Neuronal stem cell (in vitro differentiated cells): ENCODE data around the gene MAB21L4.
"Not testable (repeated sequence)": the region's sequence is repeated elsewhere in the genome, so short reads cannot be mapped to it uniquely, and the experiment has no call there.

Experiments
- DNase-seq: peaks from one replicate; pipeline ENCODE4 v3.0.0-alpha.2; 2013; ENCODE audit warnings: low spot score
- H2AFZ ChIP-seq: one replicate; pipeline ENCODE4 v1.6.1; 2013; ENCODE audit warnings: mild to moderate bottlenecking, low read length, inconsistent platforms
- H2AK5ac ChIP-seq: 2 replicates; pipeline ENCODE4 v1.6.1; 2013; ENCODE audit warnings: low read depth, mild to moderate bottlenecking, inconsistent platforms, low read length, moderate library complexity, mixed read lengths
- H2BK120ac ChIP-seq: 2 replicates; pipeline ENCODE4 v1.6.1; 2013; ENCODE audit warnings: low read depth, mild to moderate bottlenecking, inconsistent platforms, low read length, moderate library complexity, mixed read lengths
- H2BK12ac ChIP-seq: one replicate; pipeline ENCODE4 v1.6.1; 2013; ENCODE audit warnings: low read length, inconsistent platforms
- H2BK15ac ChIP-seq: 2 replicates; pipeline ENCODE4 v1.6.1; 2013; ENCODE audit warnings: mild to moderate bottlenecking, low read length, inconsistent platforms, mixed read lengths
- H2BK5ac ChIP-seq: one replicate; pipeline ENCODE4 v1.6.1; 2013; ENCODE audit warnings: inconsistent platforms, mild to moderate bottlenecking, low read length, moderate library complexity
- H3K14ac ChIP-seq: one replicate; pipeline ENCODE4 v1.6.1; 2013; ENCODE audit warnings: low read length, inconsistent platforms
- H3K18ac ChIP-seq: 2 replicates; pipeline ENCODE4 v1.6.1; 2013; ENCODE audit warnings: low read length, inconsistent platforms
- H3K23ac ChIP-seq: 2 replicates; pipeline ENCODE4 v1.6.1; 2013; ENCODE audit warnings: low read depth, mild to moderate bottlenecking, mixed read lengths, low read length, inconsistent platforms; ENCODE audit not compliant: poor library complexity
- H3K27ac ChIP-seq: replicated peaks from 3 replicates; pipeline ENCODE4 v1.5.1; 2013; ENCODE audit warnings: low read length, inconsistent platforms
- H3K27me3 ChIP-seq, 3 experiments: 2 replicates each; pipeline ENCODE4 v1.6.1; 2013; ENCODE audit warnings: low read length in 3 of 3, mild to moderate bottlenecking in 2 of 3, inconsistent platforms in 1 of 3, low read depth in 1 of 3, mixed read lengths in 1 of 3, moderate library complexity in 1 of 3; ENCODE audit not compliant: control insufficient read depth in 3 of 3, insufficient read depth in 3 of 3
- H3K36me3 ChIP-seq, 2 donors: replicated peaks in 1 of 2; 2 replicates each; pipeline ENCODE4 v1.6.1; 2013; ENCODE audit warnings: low read length in 2 of 2; ENCODE audit not compliant: control insufficient read depth in 2 of 2, insufficient read depth in 2 of 2
- H3K4ac ChIP-seq: 2 replicates; pipeline ENCODE4 v1.6.1; 2013; ENCODE audit warnings: inconsistent platforms, mild to moderate bottlenecking, low read length, moderate library complexity
- H3K4me1 ChIP-seq, 2 donors: 1 replicate in 1 of 2; 2 replicates in 1 of 2; pipeline ENCODE4 v1.6.1; 2013; ENCODE audit warnings: low read length in 2 of 2, low read depth in 1 of 2; ENCODE audit not compliant: control insufficient read depth in 2 of 2, insufficient read depth in 1 of 2
- H3K4me2 ChIP-seq: one replicate; pipeline ENCODE4 v1.6.1; 2013; ENCODE audit warnings: mild to moderate bottlenecking, low read length, inconsistent platforms; ENCODE audit not compliant: insufficient read depth, poor library complexity, severe bottlenecking
- H3K4me3 ChIP-seq, 2 donors: 2 replicates each; pipeline ENCODE4 v1.5.1; 2013; ENCODE audit warnings: low read length in 2 of 2, mild to moderate bottlenecking in 2 of 2, inconsistent platforms in 1 of 2, moderate library complexity in 1 of 2
- H3K79me1 ChIP-seq: one replicate; pipeline ENCODE4 v1.6.1; 2013; ENCODE audit warnings: low read depth, mild to moderate bottlenecking, inconsistent platforms, low read length, moderate library complexity
- H3K9ac ChIP-seq: one replicate; pipeline ENCODE4 v1.6.1; 2013; ENCODE audit warnings: mild to moderate bottlenecking, low read depth, low read length, inconsistent platforms; ENCODE audit not compliant: poor library complexity
- H3K9me3 ChIP-seq, 2 donors: replicated peaks in 1 of 2; 2 replicates each; pipeline versions ENCODE3 to v1.6.1; 2013; ENCODE audit warnings: low read length in 2 of 2, mild to moderate bottlenecking in 2 of 2, inconsistent platforms in 1 of 2, low read depth in 1 of 2, mixed read lengths in 1 of 2, moderate library complexity in 1 of 2; ENCODE audit not compliant: control insufficient read depth in 2 of 2, insufficient read depth in 1 of 2
- H4K8ac ChIP-seq: one replicate; pipeline ENCODE4 v1.6.1; 2013; ENCODE audit warnings: low read depth, mild to moderate bottlenecking, inconsistent platforms, low read length, moderate library complexity
- H4K91ac ChIP-seq: one replicate; pipeline ENCODE4 v1.6.1; 2013; ENCODE audit warnings: low read length, low read depth, mild to moderate bottlenecking, inconsistent platforms; ENCODE audit not compliant: poor library complexity
- WGBS, 2 donors: extraction: QIAGEN DNeasy Blood & Tissue Kit; methylation state at CpG; one replicate each; pipeline ENCODE4 v1.1.7; 2013; ENCODE audit warnings: missing lambda C conversion rate in 2 of 2, mixed read lengths in 1 of 2; ENCODE audit not compliant: insufficient read length in 2 of 2, insufficient replicate concordance in 1 of 2; ENCODE audit errors: extremely low coverage in 2 of 2; 5-methylcytosine and 5-hydroxymethylcytosine counted together

Gene MAB21L4

GRCh38 chr2:240847817-240848216 lies 48.1 kb downstream of the MAB21L4 start:
- Histone ChIP-seq H4K91ac (no peak overlapping the region), H2AFZ (no peak overlapping the region), H2BK5ac (no peak overlapping the region), H3K36me3 (no peaks in the 10 kb centered on the region), H3K79me1 (no peaks in the 10 kb centered on the region), H2BK120ac (no peak overlapping the region), H3K27me3 (peaks cover 0 to 11% (median 0%) of the 10 kb centered on the region in 3 experiments), H3K4ac (no peak overlapping the region), H3K23ac (no peak overlapping the region), H3K9ac (no peak overlapping the region), H3K14ac (peak overlapping the region; percentile 56), H3K4me2 (no peak overlapping the region), H2BK15ac (no peak overlapping the region), H4K8ac (no peak overlapping the region), H2AK5ac (peak overlapping the region; percentile 61), H3K27ac (no peak overlapping the region), H2BK12ac (no peak overlapping the region), H3K4me1 (peaks cover 0 to 7% of the 10 kb centered on the region in 2 donors), H3K18ac (no peak overlapping the region), H3K4me3 (no peak overlapping the region), H3K9me3 (no peaks in the 10 kb centered on the region)
- no CpG with 5 or more reads among the region's 13 CpGs for WGBS, 2 donors
- no peak for DNase-seq

- H3K27ac ChIP-seq: no peak overlapping the region
- WGBS, 2 donors: no CpG with 5 or more reads among the region's 5 CpGs
Observed at GRCh38 chr2:240846873-240847595, 48.9 kb downstream of the MAB21L4 start.

GRCh38 chr2:240846309-240846708 lies 49.6 kb downstream of the MAB21L4 start:
- H2BK120ac ChIP-seq, H3K9ac ChIP-seq, H3K4me1 ChIP-seq, H4K91ac ChIP-seq, H2AK5ac ChIP-seq, H2BK12ac ChIP-seq, H3K36me3 ChIP-seq, H2BK5ac ChIP-seq, H3K27ac ChIP-seq, H3K4me3 ChIP-seq, H4K8ac ChIP-seq, H3K4ac ChIP-seq, H3K79me1 ChIP-seq, H3K18ac ChIP-seq, H3K9me3 ChIP-seq, H2BK15ac ChIP-seq, H3K4me2 ChIP-seq, DNase-seq, H3K23ac ChIP-seq, H3K14ac ChIP-seq, H2AFZ ChIP-seq: not testable (repeated sequence)
- WGBS, 2 donors: no CpG with 5 or more reads among the region's 2 CpGs
- peaks cover 0 to 11% (median 0%) of the 10 kb centered on the region in 3 experiments for H3K27me3 ChIP-seq

More at GRCh38 chr2:240846873-240847595, 48.9 kb downstream of the MAB21L4 start:
- no peak overlapping the region for H3K14ac ChIP-seq
- H2AFZ ChIP-seq: peak overlapping the region; percentile 53
- no peak overlapping the region for H2BK15ac ChIP-seq
- H3K4me1 ChIP-seq: peaks cover 0 to 6% of the 10 kb centered on the region in 2 donors
- no peak overlapping the region for H2BK120ac ChIP-seq
- no peaks in the 10 kb centered on the region for H3K9me3 ChIP-seq
- no peak overlapping the region for H4K8ac ChIP-seq
- H2AK5ac ChIP-seq: no peak overlapping the region
- H3K27me3 ChIP-seq: peaks cover 0 to 11% (median 0%) of the 10 kb centered on the region in 3 experiments
- no peaks in the 10 kb centered on the region for H3K36me3 ChIP-seq
- H3K23ac ChIP-seq: no peak overlapping the region
- H2BK12ac ChIP-seq: no peak overlapping the region
- H3K4me3 ChIP-seq: no peak overlapping the region
- no peak overlapping the region for H3K9ac ChIP-seq
- no peak overlapping the region for H4K91ac ChIP-seq
- H3K18ac ChIP-seq: peak overlapping the region; percentile 6
- H3K79me1 ChIP-seq: no peaks in the 10 kb centered on the region
- DNase-seq: no peak
- H2BK5ac ChIP-seq: no peak overlapping the region
- no peak overlapping the region for H3K4ac ChIP-seq
- no peak overlapping the region for H3K4me2 ChIP-seq

DNA sequence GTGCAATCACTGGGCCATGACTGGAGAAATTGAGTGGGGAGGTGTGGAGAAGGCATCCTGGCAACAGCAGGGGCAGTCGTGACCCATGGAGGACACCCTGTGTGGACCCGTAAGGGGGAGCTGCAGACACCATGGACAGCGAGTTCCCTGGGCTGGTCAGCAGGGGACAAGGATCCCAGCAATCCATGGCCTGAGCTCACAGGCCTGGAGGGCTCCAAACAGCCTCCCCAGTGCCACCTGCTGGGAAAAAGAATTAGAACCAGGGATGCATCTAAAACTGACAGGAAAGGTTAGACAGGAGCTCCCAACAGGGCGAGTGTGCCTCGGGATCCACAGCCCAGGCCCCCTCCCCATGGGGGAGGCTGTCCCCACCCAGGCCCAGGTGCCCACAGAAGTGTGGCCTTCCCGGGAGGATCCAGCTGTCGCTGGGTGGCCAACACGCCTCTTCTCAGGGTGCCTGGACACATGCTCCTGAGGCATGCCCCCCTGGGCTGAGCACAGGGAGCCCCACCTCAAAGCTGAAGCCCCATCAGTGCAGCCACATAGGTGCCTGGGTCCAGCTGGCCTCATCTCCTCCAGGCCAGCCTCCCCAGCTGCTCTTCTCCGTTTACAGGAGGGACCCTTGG lies 55.4 kb downstream of the MAB21L4 start:
- Histone ChIP-seq H3K4me3 (no peak overlapping the region), H2BK120ac (no peak overlapping the region), H2BK15ac (no peak overlapping the region), H3K9ac (no peak overlapping the region), H4K8ac (no peak overlapping the region), H2AK5ac (no peak overlapping the region), H4K91ac (no peak overlapping the region), H2BK5ac (no peak overlapping the region), H3K27ac (no peak overlapping the region), H3K14ac (no peak overlapping the region), H2BK12ac (no peak overlapping the region), H3K4me2 (no peak overlapping the region), H3K4ac (no peak overlapping the region), H3K9me3 (no peaks in the 10 kb centered on the region), H3K27me3 (peaks cover 0 to 24% (median 0%) of the 10 kb centered on the region in 3 experiments), H3K36me3 (no peaks in the 10 kb centered on the region), H2AFZ (no peak overlapping the region), H3K23ac (no peak overlapping the region), H3K18ac (no peak overlapping the region), H3K79me1 (no peaks in the 10 kb centered on the region), H3K4me1 (no peaks in the 10 kb centered on the region)
- no CpG with 5 or more reads among the region's 9 CpGs for WGBS, 2 donors
- peak; percentile 56 for DNase-seq
